HG02870 (cell line): ENCODE data around the gene DAAM1.

ENCODE experiments used
- ATAC-seq: cut with Tn5 transposase; IDR thresholded peaks from one replicate; pipeline ENCODE4 v1.9.1; 2021; ENCODE audit warnings: mild to moderate bottlenecking, moderate library complexity; ENCODE audit not compliant: unreplicated experiment

Gene DAAM1

GRCh38 chr14:59334253-59334652, 145.8 kb downstream of the DAAM1 start:
- no peak for ATAC-seq

- ATAC-seq = no peak
Observed at GRCh38 chr14:59336098-59336497, 147.6 kb downstream of the DAAM1 start.

GRCh38 chr14:59336706-59337105, 148.2 kb downstream of the DAAM1 start:
- no peak for ATAC-seq

GRCh38 chr14:59337141-59337611, 148.7 kb downstream of the DAAM1 start:
- no peak for ATAC-seq

- no peak for ATAC-seq
Observed at GRCh38 chr14:59338761-59339160, 150.3 kb downstream of the DAAM1 start.

DNA sequence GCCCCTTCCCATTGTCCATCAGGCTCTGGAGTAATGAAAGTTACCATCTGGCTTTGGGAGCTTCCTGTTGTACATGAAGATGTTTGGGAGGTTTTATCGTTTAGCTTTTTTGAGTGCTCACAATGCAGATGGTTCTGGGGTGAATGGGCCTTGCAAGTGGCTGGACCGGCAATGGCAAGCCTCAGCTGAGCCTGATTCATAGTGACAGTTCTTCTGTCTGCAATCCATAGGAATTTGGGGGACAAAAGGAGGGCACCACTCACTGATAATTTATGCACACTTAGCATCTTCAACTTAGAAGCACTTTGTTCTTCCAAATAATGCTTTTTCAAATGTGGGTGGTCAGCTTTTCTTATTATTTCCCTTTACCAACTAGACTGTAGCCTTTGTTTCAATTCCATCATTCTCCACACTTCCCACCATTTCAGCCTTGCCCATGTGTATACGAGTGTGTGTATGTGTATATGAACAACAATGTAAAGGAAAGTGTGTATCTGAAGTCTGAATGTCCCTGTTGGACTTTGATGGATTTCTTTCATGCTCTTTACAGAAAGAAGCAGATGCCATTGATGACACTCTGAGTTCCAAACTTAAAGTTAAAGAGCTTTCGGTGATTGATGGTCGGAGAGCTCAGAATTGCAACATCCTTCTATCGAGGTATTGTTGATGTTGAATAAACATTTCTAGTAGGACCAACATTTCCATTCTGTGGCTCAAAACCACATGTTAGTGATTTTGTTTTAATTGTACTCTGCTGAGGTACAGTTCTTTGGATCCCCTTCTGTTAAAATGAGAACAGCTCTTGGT, 151.3 kb downstream of the DAAM1 start:
- ATAC-seq = no peak

GRCh38 chr14:59341858-59342477, 153.5 kb downstream of the DAAM1 start:
- no peak for ATAC-seq

DNA sequence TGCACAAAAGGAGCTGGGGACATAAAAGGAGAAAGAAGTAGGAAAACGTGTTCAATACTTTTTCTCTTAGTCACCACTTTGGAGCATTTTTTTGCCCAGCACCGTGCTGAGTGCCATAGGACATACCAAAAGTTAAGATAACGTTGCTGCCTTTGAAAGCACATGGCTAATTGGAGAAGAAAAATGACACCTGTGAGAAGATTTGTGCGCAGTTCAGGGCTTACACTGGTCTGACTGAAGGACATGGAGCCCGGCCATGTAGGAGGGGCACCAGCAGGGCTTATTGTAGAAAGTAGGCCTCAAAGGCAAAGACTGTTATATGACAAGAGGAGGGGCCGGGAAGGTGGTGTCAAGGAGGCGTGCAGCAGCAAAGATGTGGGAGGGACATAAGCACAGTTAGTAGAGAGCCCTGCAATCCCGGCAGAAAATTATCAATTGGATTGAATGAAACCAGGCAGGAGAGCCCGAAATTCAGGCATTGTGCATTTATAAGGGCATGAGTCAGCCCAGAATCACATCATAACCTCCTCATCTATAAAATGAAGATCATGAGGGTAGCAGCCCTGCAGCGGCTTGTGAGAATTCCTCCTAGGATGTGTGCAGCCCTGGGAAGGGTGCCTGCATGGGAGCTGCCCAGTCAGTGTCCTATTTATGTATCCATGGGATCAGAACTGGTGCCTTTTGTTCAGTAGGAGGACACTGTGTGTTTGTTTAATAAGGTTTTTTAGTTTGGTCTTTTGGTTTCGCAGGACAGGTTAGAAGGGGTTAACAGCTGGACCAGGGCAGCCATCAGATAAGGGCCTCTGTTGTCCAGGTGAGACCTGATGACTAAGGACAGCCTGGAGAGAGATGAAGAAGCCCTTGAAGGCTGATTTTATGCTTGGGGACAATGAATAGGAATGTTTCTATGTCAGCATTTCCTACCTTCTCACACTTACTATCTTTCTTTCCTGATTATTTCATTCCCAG, 154.3 kb downstream of the DAAM1 start:
- ATAC-seq = no peak

GRCh38 chr14:59343585-59343984, 155.1 kb downstream of the DAAM1 start:
- ATAC-seq = no peak

DNA sequence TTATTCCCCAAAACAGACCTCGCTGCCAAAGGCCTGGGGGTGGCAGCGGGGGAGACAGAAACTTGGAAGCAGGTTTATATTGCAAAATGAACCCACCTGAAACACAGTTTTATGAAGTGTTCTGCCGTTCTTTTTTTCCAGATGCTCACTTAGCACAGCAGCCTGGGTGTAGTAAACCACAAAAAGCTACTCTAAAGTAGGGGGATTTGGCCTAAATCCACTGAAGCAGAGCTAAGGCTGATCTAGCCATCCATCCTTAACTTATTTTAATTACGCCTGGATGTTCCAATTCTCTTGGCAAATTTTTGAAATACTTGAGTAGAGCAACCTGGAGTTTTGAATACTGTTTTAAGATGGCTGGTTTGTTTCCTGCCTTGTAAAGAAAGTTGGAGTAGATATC, 155.5 kb downstream of the DAAM1 start:
- ATAC-seq = no peak

- no peak for ATAC-seq
Observed at GRCh38 chr14:59344691-59345455, 156.4 kb downstream of the DAAM1 start.

- ATAC-seq = no peak
Observed at GRCh38 chr14:59346329-59346728, 157.9 kb downstream of the DAAM1 start.

GRCh38 chr14:59346796-59347510, 158.5 kb downstream of the DAAM1 start:
- ATAC-seq = no peak

GRCh38 chr14:59347511-59347900, 159.0 kb downstream of the DAAM1 start:
- ATAC-seq = peak; percentile 90

- ATAC-seq = peak; percentile 70
Observed at GRCh38 chr14:59347915-59348314, 159.4 kb downstream of the DAAM1 start.

- no peak for ATAC-seq
Observed at GRCh38 chr14:59349258-59349701, 160.8 kb downstream of the DAAM1 start.

GRCh38 chr14:59352961-59353360, 164.5 kb downstream of the DAAM1 start:
- ATAC-seq = no peak

GRCh38 chr14:59354666-59355065, 166.2 kb downstream of the DAAM1 start:
- no peak for ATAC-seq

DNA sequence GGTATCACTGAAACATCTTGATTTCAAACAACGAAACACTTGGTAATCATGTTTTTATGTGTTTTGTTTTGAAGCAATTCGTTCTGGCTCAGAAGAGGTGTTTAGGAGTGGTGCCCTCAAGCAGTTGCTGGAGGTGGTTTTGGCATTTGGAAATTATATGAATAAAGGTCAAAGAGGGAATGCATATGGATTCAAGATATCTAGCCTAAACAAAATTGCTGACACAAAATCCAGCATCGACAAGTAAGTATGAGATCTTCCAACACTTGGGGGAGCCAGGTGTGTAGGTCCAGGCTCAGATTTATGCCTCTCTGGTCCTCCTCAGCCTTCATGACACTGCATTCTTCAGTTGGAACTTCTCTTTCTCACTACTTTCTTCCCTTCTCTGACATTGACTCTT, 166.6 kb downstream of the DAAM1 start:
- ATAC-seq = no peak

DNA sequence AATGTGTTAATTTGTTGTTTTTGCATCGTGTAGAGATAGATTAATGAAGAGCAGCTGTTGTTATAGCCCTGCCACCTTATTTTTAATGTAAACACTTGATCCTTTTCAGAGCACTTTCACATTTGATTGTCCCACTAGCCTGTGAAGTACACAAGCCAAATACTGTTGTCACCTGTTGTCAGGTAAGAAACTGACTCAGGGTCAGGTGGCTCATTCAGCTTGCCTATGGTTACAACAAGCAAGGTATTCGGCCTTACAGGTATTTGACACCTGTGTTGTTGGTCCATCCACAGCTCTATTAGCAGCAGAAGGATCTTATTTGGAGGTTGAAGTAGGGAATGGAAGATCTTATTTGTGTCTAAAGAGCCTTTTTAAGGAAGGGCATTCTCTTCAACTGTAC, 167.8 kb downstream of the DAAM1 start:
- ATAC-seq = no peak
